ENCODE data around the gene WDR62. TPM values are rescaled to one million over a fixed set of nuclear protein-coding genes. Genes with fewer than 3 reads are reported as not detected.
"Not testable (repeated sequence)": the region's sequence is repeated elsewhere in the genome, so short reads cannot be mapped to it uniquely, and the experiment has no call there.

The WDR62 gene
- polyA plus RNA-seq, 1 experiment: 1.2 TPM

DNA sequence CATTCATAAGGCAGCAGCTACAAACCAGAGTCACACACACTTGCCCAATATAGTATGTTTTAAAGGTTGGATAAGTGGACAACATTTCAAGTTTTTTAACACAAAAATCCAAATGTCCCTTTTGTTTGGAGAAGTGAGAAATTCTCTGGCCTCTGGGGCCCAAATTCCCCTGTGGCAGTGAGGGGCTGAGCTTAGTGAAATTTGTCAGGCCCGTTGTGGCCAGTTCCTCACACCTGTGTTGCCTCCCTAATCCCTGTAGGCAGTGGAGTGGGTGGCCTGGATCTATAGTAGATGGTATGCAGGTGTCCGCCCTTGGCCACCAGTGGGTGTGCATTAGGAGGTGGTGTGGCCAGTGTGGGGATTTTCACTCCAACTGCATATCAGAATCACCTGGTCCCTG lies 6.7 kb downstream of the WDR62 start:
- no peak for TF ChIP-seq CTCF (IDR thresholded peaks at IDR 0.05; ENCODE audit: low read depth, low read length)
- Histone ChIP-seq H3K4me3 (ENCODE audit: low read depth, low read length) (no peak overlapping the region), H3K9me3 (ENCODE audit: control insufficient read depth, insufficient read depth, low read length) (no peaks in the 10 kb centered on the region), H3K27ac (ENCODE audit: low read depth, low read length) (no peak overlapping the region), H3K27me3 (ENCODE audit: control insufficient read depth, insufficient read depth, low read length) (no peaks in the 10 kb centered on the region)
- CTCF ChIA-PET: interaction anchor here (0.8 to 3.5 kb wide), 4 partner anchors 9 to 107 kb away, joined by 3 to 38 read pairs (median 9); no protein-coding TSS in a partner anchor
- no peak for DNase-seq (ENCODE audit: low read depth, low spot score)
- POLR2A ChIA-PET: no interaction called here

- ChIA-PET POLR2A (no interaction called here), CTCF (no interaction called here)
These were observed 10.1 kb downstream of the WDR62 start for GRCh38 chr19:36064826-36065225.

GRCh38 chr19:36067681-36068080 lies 13.0 kb downstream of the WDR62 start:
- H3K9me3 ChIP-seq (ENCODE audit: control insufficient read depth, insufficient read depth, low read length): no peaks in the 10 kb centered on the region; the same call in 1 of the 2 replicates
- no peak for DNase-seq (ENCODE audit: low read depth, low spot score)
- H3K27me3 ChIP-seq (ENCODE audit: control insufficient read depth, insufficient read depth, low read length): no peaks in the 10 kb centered on the region
- no peak for TF ChIP-seq CTCF (IDR thresholded peaks at IDR 0.05; ENCODE audit: low read depth, low read length)
- no peak overlapping the region for H3K4me3 ChIP-seq (ENCODE audit: low read depth, low read length)
- ChIA-PET POLR2A (no interaction called here), CTCF (interaction anchor here (0.5 kb wide), 1 partner anchor 105 kb away, joined by 6 read pairs; no protein-coding TSS in a partner anchor)
- no peak overlapping the region for H3K27ac ChIP-seq (ENCODE audit: low read depth, low read length)

More at GRCh38 chr19:36064826-36065225, 10.1 kb downstream of the WDR62 start:
- no peak for DNase-seq (ENCODE audit: low read depth, low spot score)
- Histone ChIP-seq H3K4me3 (ENCODE audit: low read depth, low read length) (no peak overlapping the region), H3K27me3 (ENCODE audit: control insufficient read depth, insufficient read depth, low read length) (no peaks in the 10 kb centered on the region), H3K27ac (ENCODE audit: low read depth, low read length) (no peak overlapping the region), H3K9me3 (ENCODE audit: control insufficient read depth, insufficient read depth, low read length) (no peaks in the 10 kb centered on the region; the same call in 1 of the 2 replicates)
- TF ChIP-seq CTCF (IDR thresholded peaks at IDR 0.05; ENCODE audit: low read depth, low read length): no peak

DNA sequence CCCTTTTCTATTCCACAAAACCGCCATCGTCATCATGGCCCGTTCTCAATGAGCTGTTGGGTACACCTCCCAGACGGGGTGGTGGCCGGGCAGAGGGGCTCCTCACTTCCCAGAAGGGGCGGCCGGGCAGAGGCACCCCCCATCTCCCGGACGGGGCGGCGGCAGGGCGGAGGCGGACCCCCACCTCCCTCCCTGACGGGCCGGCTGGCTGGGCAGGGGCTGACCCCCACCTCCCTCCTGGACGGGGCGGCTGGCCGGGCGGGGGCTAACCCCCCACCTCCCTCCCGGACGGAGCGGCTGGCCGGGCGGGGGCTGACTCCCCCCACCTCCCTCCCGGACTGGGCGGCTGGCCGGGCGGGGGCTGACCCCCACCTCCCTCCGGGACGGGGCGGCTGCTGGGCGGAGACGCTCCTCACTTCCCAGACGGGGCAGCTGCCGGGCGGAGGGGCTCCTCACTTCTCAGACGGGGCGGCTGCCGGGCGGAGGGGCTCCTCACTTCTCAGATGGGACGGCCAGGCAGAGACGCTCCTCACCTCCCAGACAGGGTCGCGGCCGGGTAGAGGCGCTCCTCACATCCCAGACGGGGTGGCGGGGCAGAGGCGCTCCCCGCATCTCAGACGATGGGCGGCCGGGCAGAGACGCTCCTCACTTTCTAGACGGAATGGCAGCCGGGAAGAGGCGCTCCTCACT lies 14.3 kb downstream of the WDR62 start:
- DNase-seq (ENCODE audit: low read depth, low spot score); H3K4me3 ChIP-seq (ENCODE audit: low read depth, low read length); CTCF ChIA-PET; POLR2A ChIA-PET; H3K27me3 ChIP-seq (ENCODE audit: control insufficient read depth, insufficient read depth, low read length); H3K9me3 ChIP-seq (ENCODE audit: control insufficient read depth, insufficient read depth, low read length); H3K27ac ChIP-seq (ENCODE audit: low read depth, low read length): not testable (repeated sequence)

- ChIA-PET POLR2A (no interaction called here), CTCF (no interaction called here)
- no peak overlapping the region for H3K4me3 ChIP-seq (ENCODE audit: low read depth, low read length)
- DNase-seq (ENCODE audit: low read depth, low spot score): no peak
- TF ChIP-seq CTCF (IDR thresholded peaks at IDR 0.05; ENCODE audit: low read depth, low read length): no peak
- H3K27me3 ChIP-seq (ENCODE audit: control insufficient read depth, insufficient read depth, low read length): no peaks in the 10 kb centered on the region
- H3K27ac ChIP-seq (ENCODE audit: low read depth, low read length): no peak overlapping the region
- H3K9me3 ChIP-seq (ENCODE audit: control insufficient read depth, insufficient read depth, low read length): no peaks in the 10 kb centered on the region; the same call in 1 of the 2 replicates
These were observed 17.4 kb downstream of the WDR62 start for GRCh38 chr19:36072081-36072480.

Data from AG04450 (cell line).